Measurements from ENCODE around the gene CNGA4.
A peak's percentile ranks its signal among the peaks of the same experiment; 100 is the strongest.
"Not testable (repeated sequence)": the region's sequence is repeated elsewhere in the genome, so short reads cannot be mapped to it uniquely, and the experiment has no call there.

Gene CNGA4

DNA sequence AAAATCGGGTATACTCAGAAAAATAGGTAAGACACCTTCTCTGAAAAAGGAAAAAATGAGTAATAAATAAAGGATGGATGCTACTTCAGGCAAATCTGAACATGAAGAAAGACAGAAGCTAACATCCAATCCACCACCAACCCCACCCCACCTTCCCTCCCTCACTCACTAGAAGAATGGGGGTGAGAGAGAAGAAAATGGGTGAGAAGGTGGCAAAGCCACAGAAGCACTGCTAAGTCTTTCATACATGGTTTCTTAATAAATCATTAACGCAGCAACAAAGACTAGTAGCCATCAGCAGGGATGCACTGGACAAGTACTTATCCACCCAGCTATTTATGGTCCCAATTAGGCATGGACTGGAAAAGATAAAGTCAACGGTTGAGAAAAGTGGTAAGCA lies 10.4 kb upstream of the CNGA4 start:
- peak; percentile 17 for DNase-seq

DNA sequence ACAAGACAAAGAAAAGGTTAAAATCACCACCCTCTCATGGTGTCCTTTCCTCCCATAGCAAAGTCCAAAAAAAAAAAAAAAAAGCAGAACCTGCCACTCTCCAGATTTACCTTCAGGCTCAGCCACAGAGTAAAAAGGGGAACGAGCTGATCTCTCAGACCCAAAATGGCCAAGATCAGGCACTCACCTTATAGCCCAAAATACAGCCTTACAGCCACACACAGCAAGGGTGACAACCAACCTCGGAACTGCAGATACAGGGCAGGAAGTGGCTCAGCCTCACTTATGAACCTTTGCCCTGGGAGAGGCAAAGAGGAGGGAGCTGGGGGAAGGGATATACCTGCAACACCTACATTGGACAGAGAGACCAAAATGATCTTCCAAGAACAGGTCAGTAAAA lies 9.0 kb upstream of the CNGA4 start:
- DNase-seq = peak; percentile 38

GRCh38 chr11:6232899-6233298 lies 6.0 kb upstream of the CNGA4 start:
- DNase-seq = no peak

DNA sequence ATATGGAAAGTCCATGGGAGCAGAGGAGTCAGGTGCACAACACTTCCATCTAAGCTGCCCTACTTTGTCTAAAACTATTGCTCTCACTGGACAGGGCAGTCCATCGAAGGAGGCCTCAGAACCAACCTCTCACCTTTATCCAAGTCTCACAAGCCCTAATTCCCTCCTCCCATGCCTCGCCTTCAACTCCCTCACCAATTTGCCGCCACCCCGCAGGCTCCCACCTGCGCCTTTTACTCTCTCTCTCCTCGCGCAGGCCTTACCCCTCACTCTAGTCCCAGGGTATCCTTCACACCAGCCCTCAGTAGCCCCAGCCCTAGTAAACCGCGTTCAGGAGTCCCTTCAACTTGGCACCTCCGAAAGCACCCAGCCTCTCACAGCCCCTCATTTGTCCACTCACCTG lies 4.9 kb upstream of the CNGA4 start:
- no peak for DNase-seq

GRCh38 chr11:6234387-6235107 lies 4.3 kb upstream of the CNGA4 start, which contains the start of gene FHIP1B:
TSS of gene FHIP1B (minus strand) at chr11:6234636. CDS start at chr11:6224516, 10,120 bp downstream.
- peak; percentile 100 for DNase-seq

GRCh38 chr11:6237266-6237665 lies 1.6 kb upstream of the CNGA4 start:
- no peak for DNase-seq

DNA sequence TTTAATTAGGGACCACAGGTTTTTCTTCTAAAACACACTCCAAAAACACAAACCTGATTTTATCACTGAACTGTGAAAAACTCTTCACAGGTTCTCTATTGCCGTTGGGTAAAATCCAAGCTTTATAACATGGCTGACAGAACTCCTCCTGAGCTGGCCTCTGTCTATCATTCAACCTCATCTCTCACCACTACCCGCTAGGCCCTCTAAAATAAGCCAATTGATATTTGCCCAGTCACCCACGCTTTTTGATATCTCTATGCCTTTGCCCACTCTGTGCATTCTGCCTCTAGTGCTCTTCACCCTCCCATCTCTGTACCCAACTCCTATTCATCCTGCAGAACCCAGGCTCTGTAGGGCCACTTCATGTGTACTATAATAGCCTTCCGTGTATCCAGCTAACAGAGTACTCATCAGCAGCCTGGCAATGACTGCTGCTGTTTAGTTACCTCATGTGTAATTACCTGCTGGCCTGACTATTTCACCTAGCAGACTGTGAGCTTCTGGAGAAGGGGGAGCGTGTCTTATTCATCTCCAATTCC lies 1.1 kb upstream of the CNGA4 start:
- DNase-seq = no peak

GRCh38 chr11:6240139-6240538 lies 1.2 kb downstream of the CNGA4 start:
- DNase-seq = no peak

DNA sequence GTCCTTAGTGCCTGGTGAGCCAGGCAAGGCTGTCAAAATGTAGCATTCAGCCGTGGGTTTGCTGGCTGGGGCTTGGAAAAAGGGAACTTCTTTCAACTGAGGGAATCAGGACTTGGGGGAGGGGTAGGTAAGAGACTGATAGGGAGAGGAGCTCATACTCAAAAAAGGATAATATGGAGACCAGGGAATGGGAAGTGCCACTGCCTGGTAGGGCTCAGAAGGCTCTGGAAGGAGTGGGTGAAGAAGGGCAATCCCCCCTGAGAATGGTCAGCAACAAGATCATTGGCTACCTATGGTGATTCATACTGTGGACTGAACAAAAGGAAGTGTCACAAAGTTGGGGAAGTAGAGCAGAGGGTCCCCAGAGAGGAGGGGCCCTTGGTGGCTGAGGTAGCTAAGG lies 1.9 kb downstream of the CNGA4 start:
- no peak for DNase-seq

GRCh38 chr11:6241316-6241715 lies 2.4 kb downstream of the CNGA4 start:
- DNase-seq = no peak

GRCh38 chr11:6245536-6245935 lies 6.6 kb downstream of the CNGA4 start:
- DNase-seq = no peak

GRCh38 chr11:6248248-6248647 lies 9.4 kb downstream of the CNGA4 start:
- DNase-seq = no peak

GRCh38 chr11:6248897-6249296 lies 10.0 kb downstream of the CNGA4 start:
- not testable (repeated sequence) for DNase-seq

- DNase-seq = no peak
Measured at GRCh38 chr11:6249770-6250555, 11.1 kb downstream of the CNGA4 start.

GRCh38 chr11:6251120-6251733 lies 12.3 kb downstream of the CNGA4 start:
- DNase-seq = peak; percentile 52

DNA sequence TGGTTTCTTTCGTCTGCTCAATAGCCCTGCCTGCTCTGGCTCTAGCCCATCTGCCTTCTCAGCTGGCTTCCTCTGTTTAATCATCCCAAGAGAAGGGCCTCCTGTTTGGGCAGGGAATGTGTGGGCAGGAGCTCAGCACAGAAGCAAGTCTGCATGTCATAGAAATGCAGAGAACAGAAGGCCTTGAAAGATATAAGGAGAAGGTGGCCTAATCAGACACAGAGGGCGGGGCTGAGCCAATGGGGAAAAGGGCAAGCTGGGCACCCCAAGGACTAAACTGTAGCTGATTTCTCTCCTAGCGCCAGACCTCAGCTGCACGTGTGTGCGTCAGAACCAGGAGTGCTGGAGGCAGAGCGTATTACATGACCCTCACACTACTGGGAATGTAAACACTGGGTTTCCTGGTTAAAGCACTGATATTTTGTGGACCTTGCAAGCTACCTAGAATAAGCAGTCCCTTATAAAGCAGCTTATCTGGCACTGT lies 13.1 kb downstream of the CNGA4 start:
- no peak for DNase-seq

DNA sequence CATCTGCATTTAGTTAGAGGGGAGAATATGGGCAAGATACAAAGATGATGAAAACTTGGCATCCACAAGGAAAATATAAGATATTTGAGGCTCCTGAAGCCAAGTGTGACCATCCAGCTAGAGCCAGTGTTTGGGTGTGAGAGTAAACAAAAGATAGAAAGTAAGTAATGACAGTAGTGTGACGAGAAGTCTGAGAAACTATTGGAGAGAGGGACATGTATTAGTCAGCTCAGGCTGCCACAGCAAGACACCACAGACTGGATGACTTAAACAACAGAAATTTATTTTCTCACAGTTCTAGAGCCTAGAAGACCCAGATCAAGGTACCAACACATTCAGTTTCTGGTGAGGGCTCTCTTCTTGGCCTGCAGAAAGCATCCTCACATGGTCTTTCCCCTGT lies 14.3 kb downstream of the CNGA4 start:
- no peak for DNase-seq

GRCh38 chr11:6258141-6258540 lies 19.3 kb downstream of the CNGA4 start:
- no peak for DNase-seq

DNA sequence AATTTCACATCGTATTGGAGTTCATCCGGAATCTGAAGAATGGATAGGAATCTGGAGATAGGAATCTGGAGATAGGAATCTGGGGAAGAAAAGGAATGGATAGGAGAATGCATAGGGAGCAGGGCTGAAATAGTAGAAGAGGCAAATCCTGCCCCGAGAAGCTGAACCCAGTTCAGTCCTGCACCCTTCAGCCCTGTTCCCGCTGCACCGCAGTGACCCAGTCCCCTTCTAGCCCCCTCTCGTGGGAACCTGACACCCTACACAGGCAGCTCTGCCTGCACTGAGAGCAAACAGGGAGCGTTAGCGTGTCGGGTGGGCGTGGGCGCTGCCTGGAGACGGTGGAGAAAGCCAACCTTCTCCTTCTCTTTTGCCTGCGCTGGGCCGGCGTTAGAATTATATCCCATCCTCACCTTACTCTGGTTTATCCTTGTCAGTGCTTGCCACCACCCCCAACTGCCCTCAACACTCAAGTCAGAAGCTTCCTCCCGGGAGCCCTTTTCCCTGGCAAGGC lies 19.7 kb downstream of the CNGA4 start:
- no peak for DNase-seq

DNA sequence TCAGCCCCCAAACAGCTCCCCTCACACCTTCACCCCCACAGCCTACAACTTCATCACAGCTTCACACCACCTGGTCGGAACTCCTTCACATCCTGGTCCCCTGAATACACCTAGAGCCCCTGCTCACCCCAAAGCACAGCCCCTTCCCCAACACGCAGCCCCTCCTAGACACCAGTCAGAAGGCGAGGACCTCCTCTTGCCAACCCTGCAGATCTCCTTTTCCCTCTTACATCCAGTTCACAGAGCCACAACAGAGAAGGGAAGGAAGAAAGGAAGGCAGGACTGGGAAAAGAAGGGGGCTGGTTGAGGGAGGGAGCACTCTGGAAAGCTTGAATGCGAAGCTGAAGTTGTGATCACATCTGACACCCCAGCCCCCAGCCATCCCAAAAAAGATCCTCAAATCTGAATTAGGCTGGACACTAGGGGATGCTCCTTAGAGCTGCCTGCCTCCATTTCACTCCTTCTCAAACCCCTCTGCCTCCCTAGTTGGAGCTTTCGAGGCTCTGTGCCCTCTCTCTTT lies 21.4 kb downstream of the CNGA4 start:
- no peak for DNase-seq

DNA sequence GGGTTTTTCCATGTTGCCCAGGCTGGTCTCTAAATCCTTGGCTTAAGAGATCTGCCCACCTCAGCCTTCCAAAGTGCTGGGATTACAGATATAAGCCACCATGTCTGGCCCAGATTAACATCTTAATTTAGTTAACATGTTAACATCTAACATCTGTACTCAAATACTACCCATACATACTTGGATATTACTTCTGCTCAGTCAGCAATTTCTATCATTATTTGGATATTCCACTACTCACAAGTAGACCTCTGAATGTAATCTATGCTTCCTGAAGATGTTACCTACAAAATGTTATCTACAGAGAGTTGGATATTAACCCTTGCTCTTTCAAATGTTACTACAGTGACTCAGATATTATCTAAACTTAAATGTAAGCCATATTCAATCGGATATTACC lies 24.8 kb downstream of the CNGA4 start:
- DNase-seq = no peak

DNA sequence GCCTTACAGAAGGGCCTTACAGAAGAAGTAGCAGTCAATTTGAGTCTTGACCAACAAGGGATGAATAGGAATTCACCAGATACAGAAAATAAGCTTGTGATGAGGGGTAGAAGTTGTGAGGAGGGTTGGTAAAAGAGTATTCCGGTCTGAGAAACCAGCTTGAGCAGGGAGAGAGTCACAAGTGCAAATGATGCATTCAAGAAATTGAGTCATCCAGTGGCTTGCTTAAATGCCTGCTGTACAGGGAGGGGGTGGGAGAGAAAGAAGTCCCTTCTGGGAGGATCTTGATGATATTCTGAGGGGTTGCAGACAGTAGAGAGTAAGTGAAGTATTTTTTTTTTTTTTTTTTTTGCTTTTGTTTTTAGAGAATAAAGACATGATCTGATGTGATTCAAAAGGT lies 29.9 kb downstream of the CNGA4 start:
- no peak for DNase-seq

GRCh38 chr11:6269994-6270393 lies 31.1 kb downstream of the CNGA4 start:
- DNase-seq = no peak

Data from CD4-positive, alpha-beta T cell treated with Interleukin-17A for 1 hour (primary cell).